GM21367 (cell line): ENCODE results near the gene AP3S1.
"Not testable (repeated sequence)": the region's sequence is repeated elsewhere in the genome, so short reads cannot be mapped to it uniquely, and the experiment has no call there.

Source experiments
- ATAC-seq: cut with Tn5 transposase; IDR thresholded peaks from one replicate; pipeline ENCODE4 v1.9.1; 2021; ENCODE audit not compliant: unreplicated experiment

AP3S1 gene

DNA sequence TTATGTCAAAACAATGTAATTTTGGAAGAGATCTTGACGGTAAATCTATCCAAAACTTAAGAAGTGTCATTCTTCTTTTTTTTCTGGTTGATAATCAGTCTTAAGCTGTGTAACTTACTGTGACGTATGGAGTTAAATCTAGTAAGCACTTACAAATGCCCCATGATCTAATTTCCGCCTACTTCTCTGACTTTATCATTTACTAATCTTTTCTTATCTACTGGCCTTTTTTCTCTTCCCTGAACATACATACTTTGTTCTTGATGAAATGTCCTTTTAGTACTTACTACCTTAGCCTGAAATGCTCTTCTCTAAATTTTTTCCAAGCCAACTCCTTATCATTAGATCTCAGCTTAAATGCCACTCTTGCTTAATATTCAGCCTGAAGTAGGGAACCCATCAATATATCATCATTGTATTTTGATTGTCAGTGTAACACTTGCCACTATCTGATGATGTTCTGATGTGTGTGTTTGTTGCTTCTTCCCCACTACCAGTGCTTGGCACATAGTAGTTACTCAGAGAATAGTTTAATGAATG, 27.6 kb downstream of the AP3S1 start:
- no peak for ATAC-seq

DNA sequence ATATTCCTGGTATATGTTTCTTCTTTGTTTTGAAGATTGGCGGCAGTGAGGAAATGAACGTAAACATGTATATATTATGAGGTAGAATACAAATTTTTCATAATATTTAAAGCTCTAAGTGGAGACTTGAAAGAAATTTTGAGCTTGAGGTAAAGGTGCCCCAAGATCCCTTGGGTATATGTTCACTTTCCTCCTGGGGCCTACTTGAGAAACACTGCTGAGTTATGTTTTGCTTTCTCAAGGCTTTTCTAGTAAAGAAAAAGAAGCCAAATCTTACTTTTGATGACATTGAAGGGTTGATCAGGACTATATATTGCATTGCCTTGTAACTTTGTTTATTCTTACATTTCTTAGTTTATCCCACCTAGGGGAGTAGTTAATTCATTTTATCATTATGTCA, 30.7 kb downstream of the AP3S1 start:
- no peak for ATAC-seq

DNA sequence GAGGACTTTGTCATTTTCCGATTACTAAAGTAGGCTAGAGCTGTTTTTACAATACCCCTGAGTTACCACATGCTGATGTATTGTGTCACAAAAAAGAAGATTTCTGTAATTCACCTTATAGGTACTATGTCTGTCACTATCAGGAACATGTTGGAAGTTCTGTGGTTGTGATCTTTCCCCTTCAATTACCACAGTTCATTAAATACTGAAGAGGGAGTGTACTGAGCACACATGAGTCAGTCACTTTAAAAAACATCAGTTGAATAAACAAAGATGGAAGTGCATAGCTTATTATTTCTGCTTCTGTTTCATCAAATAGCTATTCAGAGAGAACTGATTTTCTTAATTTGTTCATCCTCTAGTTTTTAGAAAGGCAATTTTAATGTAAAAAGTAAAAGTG, 31.7 kb downstream of the AP3S1 start:
- ATAC-seq = no peak

DNA sequence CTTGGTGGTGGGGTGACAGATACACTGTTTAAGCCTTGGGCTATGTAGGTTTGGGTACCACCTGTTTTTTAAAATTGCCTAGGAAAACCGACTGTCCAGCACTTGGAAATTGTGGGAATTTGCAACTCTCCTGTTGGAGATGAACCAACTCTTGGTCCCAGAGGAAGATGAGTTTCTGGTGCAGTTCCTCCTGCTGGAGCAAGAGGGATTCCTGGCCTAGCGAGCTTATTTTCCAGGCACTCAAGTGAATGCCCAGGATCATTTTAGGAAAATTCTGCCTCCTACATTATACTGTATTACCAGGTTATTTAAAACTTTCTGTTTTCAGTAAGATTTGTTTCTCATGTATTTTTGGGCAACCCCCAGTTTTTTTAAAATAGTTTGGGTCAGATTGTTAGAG, 33.7 kb downstream of the AP3S1 start:
- ATAC-seq = no peak

DNA sequence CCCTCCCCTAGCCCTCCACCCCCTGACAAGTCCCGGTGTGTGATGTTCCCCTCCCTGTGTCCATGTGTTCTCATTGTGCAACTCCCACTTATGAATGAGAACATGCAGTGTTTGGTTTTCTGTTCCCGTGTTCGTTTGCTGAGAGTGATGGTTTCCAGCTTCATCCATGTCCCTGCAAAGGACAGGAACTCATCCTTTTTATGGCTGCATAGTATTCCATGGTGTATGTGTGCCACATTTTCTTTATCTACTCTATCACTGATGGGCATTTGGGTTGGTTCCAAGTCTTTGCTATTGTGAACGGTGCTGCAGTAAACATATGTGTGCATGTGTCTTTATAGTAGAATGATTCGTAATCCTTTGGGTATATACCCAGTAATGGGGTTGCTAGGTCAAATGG, 35.6 kb downstream of the AP3S1 start:
- ATAC-seq = not testable (repeated sequence)

DNA sequence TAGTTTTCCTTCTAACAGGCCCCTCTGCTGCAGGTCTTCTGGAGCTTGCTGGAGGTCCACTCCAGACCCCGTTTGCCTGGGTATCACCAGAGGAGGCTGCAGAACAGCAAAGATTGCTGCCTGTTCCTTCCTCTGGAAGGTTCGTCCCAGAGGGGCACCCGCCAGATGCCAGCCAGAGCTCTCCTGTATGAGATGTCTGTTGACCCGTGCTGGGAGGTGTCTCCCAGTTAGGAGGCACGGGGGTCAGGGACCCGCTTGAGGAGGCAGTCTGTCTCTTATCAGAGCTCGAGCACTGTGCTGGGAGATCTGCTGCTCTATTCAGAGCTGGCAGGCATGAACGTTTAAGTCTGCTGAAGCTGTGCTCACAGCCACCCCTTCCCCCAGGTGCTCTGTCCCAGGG, 40.7 kb downstream of the AP3S1 start:
- ATAC-seq = not testable (repeated sequence)

DNA sequence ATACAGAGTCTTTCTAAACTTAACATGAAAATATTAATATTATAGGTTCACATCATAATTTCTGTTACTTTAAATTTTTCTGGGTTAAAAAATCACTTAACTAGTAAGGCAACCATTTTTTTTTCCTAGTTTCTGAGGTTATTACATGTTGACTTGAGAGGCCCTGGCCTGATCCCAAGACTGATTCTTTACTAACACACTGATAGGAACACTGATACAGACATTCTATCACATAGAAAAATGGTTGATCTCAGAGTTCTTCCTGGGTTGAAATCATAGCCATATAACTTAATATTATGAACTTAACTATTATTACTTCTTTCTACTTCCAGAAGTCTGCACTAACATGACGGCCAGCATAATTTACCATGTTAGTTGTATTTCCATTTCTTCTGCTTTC, 43.0 kb downstream of the AP3S1 start:
- no peak for ATAC-seq

DNA sequence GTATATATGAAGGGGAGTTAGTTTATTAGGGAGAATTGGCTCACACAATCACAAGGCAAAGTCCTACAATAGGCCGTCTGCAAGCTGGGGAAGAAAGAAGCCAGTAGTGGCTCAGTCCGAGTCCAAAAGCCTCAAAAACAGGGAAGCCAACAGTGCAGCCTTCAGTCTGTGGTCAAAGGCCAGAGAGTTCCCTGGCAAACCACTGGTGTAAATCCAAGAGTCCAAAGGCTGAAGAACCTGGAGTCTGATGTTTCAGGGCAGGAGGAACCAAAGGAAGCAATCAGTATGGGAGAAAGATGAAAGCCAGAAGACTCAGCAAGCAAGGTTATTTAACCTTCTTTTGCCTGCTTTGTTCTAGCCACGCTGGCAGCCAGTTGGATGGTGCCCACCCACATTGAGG, 43.5 kb downstream of the AP3S1 start:
- ATAC-seq = not testable (repeated sequence)

DNA sequence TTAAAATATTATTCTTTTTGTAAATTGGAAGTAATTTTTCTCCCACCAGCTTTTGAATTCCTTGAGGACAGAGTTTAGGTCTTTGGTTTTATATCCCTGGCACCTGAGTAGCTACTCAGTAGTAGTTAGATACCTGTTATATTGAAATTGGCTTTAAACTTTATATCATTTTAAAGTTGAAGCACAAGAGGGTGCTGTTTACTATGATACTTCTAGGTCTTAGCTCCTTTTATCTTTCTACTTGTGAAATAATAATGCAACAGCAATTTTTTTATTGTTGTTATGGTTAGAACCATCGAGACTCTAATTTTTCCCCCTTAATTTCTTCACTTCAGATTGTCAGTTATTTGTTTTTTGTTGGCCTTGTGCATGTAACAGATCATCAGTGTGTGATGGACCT, 46.3 kb downstream of the AP3S1 start:
- ATAC-seq = no peak

DNA sequence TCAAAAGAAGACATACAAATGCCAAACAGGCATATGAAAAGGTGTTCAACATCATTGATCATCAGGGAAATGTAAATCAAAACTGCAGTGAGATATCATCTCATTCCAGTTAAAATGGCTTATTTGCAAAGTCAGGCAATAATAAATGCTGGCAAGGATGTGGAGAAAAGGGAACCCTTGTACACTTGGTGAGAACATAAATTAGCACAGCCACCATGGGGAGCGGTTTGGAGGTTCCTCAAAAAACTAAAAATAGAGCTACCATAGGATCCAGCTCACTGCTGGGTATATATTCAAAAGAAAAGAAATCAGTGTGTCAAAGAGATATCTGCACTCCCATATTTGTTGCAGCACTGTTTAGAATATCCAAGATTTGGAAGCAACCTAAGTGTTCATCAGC, 50.3 kb downstream of the AP3S1 start:
- no peak for ATAC-seq

DNA sequence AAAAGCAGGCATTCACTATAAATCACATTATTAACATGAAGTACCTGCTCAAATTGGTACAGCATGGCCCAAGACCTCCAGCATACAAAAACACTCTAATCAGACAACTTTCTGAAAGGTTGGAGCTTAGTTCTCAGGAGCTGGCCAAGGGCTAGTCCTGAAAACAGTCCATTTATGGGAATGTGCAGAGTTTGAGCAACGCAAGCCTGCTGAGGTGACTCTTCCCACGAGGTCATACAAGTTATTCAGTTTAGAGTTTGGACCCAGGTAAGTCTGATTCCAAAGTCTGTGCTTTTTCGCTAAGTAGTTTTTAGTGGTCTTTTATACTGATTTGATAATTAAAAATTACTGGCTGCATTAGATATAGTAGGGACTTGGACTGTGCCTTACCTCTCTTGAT, 52.6 kb downstream of the AP3S1 start:
- no peak for ATAC-seq

DNA sequence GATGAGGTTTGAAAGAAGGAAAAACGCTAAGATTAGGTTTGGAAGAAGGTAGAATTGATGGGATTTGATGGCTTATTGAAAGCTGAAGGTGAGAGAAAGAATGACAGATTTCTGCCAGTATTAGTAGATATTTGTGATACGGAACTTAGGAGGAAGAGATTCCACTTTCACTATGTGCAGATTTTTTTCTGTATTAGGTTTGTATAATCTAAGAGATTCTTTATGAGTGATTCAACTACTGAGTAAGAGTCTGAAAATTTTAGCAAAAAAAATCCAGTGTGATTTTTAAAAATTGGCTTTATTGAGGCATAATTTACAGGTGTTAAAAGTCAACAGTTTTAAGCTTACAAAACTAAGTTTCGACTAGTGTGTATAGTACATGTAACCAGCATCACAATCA, 54.1 kb downstream of the AP3S1 start:
- no peak for ATAC-seq

DNA sequence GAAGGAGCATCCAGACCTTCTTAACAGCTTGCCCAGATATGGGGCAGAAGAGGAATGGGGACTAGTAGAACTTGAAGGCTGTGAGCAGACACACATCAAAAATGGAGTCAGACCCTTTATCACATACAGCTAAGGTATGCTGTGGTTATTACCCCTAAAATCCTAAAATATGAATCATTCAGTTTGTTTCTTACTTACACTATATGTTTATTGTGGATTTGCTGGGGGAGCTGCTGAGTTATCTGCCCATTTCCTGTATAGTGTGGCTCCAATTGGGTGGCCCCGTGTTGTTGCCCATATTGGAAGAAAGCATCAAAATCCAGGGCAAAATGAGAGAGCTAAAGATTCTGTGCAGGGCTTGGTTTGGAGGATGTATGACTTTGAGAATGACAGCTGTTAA, 56.9 kb downstream of the AP3S1 start:
- ATAC-seq = no peak

DNA sequence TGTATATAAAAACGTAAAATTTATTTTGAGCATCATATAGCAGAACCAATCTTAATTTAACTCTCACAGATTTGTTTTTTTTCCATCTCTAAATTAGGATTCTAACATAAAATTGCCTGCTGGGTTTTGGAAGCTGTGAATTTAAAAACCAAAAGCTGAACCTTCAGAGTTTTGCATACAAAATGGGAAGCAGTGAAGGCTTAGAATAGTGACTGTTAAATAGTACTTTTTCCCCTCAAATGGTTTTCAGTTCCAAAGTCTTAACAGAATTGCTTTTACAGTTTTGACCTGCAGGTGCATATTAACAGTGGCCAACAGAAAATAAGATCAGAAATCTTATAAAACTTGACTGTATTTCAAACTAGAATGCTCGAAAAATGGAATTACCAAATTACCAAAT, 65.4 kb downstream of the AP3S1 start:
- ATAC-seq = no peak

DNA sequence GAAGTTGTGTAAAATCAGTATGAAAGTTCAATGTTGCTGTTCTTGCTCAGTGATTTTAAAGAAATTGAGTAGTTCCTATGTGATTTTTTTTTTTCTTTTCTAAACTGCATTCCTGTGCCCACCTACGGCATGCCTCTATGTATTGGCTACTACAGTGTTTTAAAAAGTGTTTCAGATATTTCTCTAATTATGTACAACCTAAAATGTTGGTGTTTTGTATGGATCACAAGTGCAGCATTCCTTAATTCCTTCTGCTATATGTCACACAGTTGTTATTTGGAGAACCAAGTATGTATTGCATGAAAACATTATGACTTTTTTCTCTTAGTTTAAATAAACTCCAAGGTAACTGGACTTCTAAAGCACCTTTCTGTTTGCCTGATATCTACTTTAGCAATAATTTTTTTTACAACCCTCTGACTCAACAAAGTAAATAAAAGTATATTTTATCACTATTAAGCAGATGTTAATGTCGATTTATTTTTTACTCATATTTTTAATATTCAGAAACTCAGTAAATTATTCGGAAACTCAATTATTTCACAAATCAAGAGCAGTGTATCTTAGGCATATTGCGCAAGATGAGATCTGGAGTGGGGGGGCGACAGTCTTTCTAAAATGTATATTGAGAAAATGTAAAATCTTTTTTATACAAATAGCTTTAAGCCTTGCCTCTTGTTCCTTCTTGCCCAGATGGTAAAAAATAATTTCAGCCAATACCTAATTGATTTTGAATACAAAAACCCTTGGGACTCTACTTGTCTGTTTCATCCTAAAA, 72.1 kb downstream of the AP3S1 start:
- not testable (repeated sequence) for ATAC-seq

DNA sequence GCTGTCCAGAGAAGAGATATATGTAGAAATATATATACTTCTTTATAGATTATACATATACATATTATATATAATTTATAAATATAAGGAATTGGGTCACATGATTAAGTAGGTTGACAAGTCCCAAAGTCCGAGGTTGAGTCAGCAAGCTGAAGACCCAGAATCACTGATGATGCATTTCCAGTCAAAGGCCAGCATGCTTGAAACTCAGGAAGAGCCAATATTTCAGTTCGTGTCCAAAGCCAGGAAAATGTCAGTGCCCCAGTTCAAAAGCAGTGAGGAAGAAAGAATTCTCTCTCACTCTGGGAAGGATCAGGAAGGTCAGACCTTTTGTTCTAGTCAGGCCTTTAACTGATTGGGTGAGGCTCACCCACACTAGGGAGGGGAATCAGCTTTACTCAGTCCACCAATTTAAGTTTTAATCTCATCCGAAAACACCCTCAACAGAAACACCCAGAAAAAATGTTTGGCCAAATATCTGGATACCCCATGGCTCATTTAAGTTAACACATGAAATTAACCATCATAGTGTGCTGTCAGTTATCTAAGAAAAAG, 78.5 kb downstream of the AP3S1 start:
- no peak for ATAC-seq

DNA sequence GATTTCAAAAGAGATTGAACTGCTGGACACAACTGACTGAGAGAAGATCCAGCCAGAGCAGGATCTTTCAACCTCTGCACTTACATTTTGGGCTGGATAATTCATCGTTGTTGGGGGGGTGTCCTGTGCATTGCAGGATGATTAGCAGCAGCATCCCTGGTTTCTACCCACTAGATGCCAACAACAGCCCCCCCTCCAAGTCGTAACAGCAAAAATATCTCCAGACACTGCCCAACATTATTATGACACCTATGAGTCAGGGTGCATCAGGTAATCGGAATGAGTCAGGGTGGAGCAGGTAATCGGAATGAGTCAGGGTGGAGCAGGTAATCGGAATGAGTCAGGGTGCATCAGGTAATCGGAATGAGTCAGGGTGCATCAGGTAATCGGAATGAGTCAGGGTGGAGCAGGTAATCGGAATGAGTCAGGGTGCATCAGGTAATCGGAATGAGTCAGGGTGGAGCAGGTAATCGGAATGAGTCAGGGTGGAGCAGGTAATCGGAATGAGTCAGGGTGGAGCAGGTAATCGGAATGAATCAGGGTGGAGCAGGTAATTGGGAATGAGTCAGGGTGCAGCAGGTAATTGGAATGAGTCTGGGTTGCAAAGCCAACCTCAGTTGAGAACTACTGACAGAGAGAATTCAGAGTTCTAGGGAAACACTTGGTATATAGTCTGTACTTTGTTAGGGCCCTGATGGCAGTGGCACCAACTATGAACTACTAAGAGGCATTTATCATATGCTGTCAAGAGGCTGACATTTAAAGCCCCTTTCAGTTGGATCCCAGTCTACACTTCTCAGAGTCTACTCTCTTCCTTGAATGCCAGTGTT, 87.1 kb downstream of the AP3S1 start:
- not testable (repeated sequence) for ATAC-seq

DNA sequence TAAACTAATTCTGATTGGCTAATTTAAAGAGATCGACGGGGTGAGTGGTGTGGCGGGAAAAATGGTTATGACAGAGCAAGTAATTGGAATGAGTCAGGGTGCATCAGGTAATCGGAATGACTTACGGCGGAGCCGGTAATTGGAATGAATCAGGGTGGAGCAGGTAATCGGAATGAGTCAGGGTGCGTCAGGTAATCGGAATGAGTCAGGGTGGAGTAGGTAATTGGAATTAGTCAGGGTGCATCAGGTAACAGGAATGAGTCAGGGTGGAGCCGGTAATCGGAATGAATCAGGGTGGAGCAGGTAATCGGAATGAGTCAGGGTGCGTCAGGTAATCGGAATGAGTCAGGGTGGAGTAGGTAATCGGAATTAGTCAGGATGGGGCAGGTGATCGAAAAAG, 88.4 kb downstream of the AP3S1 start:
- ATAC-seq = not testable (repeated sequence)

DNA sequence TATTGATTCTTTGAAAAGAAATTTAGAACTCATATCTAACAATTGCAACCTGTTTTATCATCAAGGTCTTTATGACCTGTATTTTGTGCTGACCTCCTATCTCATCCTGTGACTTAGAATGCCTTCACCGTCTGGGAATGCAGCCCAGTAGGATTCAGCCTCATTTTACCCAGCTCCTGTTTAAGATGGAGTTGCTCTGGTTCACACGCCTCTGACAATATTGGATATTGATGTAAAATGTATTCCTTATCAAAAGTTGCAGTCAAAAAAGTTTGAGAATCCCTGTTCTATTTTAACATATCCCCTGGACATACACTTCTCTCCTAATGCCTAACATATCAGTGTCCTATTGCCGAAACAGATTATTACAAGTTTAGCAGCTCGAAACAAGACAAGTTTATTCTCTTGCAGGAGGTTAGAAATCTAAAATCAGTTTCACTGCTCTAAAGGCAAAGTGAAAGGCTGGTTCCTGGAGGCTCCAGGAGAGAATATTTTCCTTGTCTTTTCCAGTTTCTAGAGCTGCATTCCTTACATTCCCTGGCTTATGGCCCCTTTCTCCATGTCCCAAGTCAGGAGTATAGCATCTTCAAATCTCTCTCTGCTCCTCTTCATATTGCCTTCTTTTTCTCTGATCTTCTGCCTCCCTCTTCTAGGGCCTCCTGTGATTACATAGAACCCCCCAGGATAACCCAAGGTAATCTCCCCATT, 89.0 kb downstream of the AP3S1 start:
- ATAC-seq = no peak

DNA sequence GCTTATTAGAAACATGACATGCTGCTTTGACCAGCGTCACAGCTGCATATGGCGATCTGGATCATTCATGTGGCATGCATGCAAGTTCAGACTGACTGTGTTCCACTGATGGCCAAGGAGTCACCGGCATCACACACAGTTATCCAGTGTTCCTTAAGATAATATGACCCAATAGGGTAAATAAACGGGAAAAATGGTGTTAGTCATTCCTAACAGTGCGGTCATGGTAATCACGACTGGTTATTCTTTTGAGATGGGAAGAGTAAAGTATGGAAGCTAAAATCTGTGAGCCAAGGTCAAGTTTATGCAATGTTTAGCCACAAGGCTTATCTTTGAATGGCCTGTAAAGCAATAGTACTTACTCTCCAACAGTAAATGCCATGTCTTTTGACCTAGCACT, 91.3 kb downstream of the AP3S1 start:
- no peak for ATAC-seq

DNA sequence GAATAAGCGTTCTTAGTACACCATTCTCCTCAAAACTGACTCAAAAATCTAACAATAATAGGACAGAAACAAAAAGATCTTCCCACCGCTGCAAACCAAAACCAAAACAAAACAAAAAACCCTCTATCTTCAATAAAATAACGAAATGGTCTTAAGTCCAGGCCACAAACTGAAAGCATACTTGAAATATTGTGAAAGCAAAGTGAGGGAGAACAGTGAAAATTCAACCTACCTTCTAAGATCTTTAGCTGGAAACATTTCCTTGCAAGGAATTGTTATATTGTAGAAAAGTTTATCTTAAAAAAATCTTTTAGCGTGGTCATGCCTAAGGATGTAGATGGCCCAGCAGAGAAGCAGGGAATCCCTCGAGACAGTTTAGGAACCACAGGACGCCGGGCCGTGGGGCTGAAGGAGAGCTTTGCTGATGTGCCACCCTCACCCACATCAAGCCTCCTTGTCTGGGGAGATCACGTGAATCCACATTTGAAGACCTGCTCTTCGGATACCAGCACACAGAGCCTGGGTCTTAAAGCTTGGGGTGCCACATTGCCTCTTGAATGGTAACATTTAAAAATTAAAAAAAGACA, 92.7 kb downstream of the AP3S1 start:
- no peak for ATAC-seq
